ENCODE results near the gene ZNF69.
"Not testable (repeated sequence)": the region's sequence is repeated elsewhere in the genome, so short reads cannot be mapped to it uniquely, and the experiment has no call there.

Gene ZNF69

DNA sequence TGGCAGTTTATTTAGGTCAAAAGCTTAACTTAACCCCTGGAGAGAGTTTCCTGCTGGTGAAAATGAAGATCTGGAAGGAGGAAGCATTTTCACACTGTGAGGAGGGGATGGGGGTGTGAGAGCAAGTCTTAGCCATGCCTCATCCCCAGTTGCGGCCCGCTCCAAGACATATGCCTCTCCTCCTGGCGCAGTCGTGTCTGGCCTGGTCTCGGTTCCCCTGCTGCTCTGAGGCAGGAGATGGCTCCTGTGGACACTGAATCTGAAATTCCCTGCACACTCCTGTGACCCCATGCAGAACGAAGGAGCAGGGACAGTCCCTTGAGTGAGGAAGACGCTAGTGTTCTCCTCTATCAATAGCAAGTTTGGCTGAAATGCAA, 360 bp upstream of the ZNF69 start:
- no peak overlapping the region for H3K4me3 ChIP-seq (IDR thresholded peaks at IDR 0.05; ENCODE audit: insufficient read depth, low read depth, low read length)
- H3K4me2 ChIP-seq: no peak overlapping the region
- TF ChIP-seq, protein P1, sequence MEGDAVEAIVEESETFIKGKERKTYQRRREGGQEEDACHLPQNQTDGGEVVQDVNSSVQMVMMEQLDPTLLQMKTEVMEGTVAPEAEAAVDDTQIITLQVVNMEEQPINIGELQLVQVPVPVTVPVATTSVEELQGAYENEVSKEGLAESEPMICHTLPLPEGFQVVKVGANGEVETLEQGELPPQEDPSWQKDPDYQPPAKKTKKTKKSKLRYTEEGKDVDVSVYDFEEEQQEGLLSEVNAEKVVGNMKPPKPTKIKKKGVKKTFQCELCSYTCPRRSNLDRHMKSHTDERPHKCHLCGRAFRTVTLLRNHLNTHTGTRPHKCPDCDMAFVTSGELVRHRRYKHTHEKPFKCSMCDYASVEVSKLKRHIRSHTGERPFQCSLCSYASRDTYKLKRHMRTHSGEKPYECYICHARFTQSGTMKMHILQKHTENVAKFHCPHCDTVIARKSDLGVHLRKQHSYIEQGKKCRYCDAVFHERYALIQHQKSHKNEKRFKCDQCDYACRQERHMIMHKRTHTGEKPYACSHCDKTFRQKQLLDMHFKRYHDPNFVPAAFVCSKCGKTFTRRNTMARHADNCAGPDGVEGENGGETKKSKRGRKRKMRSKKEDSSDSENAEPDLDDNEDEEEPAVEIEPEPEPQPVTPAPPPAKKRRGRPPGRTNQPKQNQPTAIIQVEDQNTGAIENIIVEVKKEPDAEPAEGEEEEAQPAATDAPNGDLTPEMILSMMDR (conservative IDR thresholded peaks at IDR 0.05; ENCODE audit: low read depth, low read length): no peak
- H4K20me1 ChIP-seq (ENCODE audit: insufficient read depth): no peaks in the 10 kb centered on the region
- no peaks in the 10 kb centered on the region for H3K79me2 ChIP-seq (ENCODE audit: insufficient read depth, low read depth)
- H2AFZ ChIP-seq (ENCODE audit: low read depth): no peak overlapping the region
- H3K27me3 ChIP-seq (ENCODE audit: insufficient read depth, low read depth): no peaks in the 10 kb centered on the region
- no peak overlapping the region for H3K27ac ChIP-seq
- no peak overlapping the region for H3K9ac ChIP-seq
- H3K36me3 ChIP-seq (ENCODE audit: insufficient read depth): no peaks in the 10 kb centered on the region
- no peaks in the 10 kb centered on the region for H3K4me1 ChIP-seq (ENCODE audit: low read depth, poor library complexity, severe bottlenecking)

DNA sequence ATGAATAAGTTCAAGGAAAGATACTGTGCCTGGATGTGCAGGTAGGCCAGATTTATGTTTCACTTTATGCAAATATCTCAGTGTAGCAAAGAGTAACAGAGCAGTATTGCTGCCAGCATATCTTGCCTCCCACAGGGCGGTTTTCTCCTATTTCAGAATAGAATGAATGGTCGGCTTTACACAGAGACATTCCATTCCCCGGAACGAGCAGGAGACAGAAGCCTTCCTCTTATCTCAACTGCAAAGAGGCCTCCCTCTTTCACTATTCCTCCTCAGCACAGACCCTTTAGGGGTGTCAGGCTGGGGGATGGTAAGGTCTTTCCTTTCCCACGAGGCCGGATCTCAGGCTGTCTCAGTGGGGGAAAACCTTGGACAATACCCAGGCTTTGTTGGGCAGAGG, 2.3 kb downstream of the ZNF69 start:
- H3K79me2 ChIP-seq (ENCODE audit: insufficient read depth, low read depth); H3K27me3 ChIP-seq (ENCODE audit: insufficient read depth, low read depth); H2AFZ ChIP-seq (ENCODE audit: low read depth); H3K27ac ChIP-seq; H3K4me2 ChIP-seq; H3K4me3 ChIP-seq (IDR thresholded peaks at IDR 0.05; ENCODE audit: insufficient read depth, low read depth, low read length); H3K36me3 ChIP-seq (ENCODE audit: insufficient read depth); H4K20me1 ChIP-seq (ENCODE audit: insufficient read depth); H3K4me1 ChIP-seq (ENCODE audit: low read depth, poor library complexity, severe bottlenecking); H3K9ac ChIP-seq: not testable (repeated sequence)

DNA sequence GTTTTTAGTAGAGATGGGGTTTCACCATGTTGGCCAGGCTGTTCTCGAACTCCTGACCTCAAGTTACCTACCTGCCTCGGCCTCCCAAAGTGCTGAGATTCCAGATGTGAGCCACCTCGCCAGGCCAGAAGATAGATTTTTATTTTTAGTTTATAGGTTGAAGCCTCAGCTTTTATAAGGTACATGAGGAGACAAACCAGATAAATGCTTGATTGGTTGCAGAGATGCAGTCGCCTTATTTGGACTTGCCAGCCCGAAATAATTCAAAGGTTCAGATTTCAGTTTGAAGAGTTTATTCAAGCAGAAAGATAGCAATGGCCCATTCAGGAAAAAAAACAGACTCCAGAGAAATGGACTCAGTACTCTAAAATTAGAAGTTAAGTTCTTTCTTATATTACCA, 3.1 kb downstream of the ZNF69 start:
- no peak overlapping the region for H3K27ac ChIP-seq
- H3K9ac ChIP-seq: no peak overlapping the region
- H3K79me2 ChIP-seq (ENCODE audit: insufficient read depth, low read depth): no peaks in the 10 kb centered on the region
- no peak overlapping the region for H3K4me2 ChIP-seq
- H3K4me1 ChIP-seq (ENCODE audit: low read depth, poor library complexity, severe bottlenecking): no peaks in the 10 kb centered on the region
- H3K36me3 ChIP-seq (ENCODE audit: insufficient read depth): no peaks in the 10 kb centered on the region
- H3K27me3 ChIP-seq (ENCODE audit: insufficient read depth, low read depth): no peaks in the 10 kb centered on the region
- no peak overlapping the region for H2AFZ ChIP-seq (ENCODE audit: low read depth)
- H4K20me1 ChIP-seq (ENCODE audit: insufficient read depth): no peaks in the 10 kb centered on the region
- H3K4me3 ChIP-seq (IDR thresholded peaks at IDR 0.05; ENCODE audit: insufficient read depth, low read depth, low read length): no peak overlapping the region
- TF ChIP-seq, protein P1 (conservative IDR thresholded peaks at IDR 0.05; ENCODE audit: low read depth, low read length): no peak

DNA sequence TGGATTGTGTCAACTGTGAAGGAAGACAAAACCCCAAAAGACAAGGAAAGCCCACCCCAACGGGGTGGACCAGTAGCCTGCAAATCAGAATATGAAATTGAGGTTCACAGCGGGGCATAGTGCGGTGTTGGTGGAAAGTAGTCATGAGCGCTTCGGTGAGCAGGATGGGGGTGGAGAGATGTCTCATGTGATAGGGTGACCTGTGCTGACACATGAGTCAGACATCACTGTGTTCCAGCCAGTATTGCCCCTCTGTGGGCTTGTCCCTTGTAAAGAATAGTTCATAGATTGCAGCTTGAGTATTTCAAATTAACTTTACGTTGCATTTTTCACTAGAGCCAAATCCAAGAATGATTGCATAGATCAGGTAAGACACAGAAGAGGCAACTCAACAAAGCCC, 7.3 kb downstream of the ZNF69 start:
- H3K36me3 ChIP-seq (ENCODE audit: insufficient read depth): no peaks in the 10 kb centered on the region
- no peaks in the 10 kb centered on the region for H4K20me1 ChIP-seq (ENCODE audit: insufficient read depth)
- no peak overlapping the region for H3K27ac ChIP-seq
- no peaks in the 10 kb centered on the region for H3K27me3 ChIP-seq (ENCODE audit: insufficient read depth, low read depth)
- TF ChIP-seq, protein P1 (conservative IDR thresholded peaks at IDR 0.05; ENCODE audit: low read depth, low read length): no peak
- H2AFZ ChIP-seq (ENCODE audit: low read depth): no peak overlapping the region
- no peak overlapping the region for H3K9ac ChIP-seq
- H3K4me1 ChIP-seq (ENCODE audit: low read depth, poor library complexity, severe bottlenecking): no peaks in the 10 kb centered on the region
- H3K4me3 ChIP-seq (IDR thresholded peaks at IDR 0.05; ENCODE audit: insufficient read depth, low read depth, low read length): no peak overlapping the region
- H3K79me2 ChIP-seq (ENCODE audit: insufficient read depth, low read depth): no peaks in the 10 kb centered on the region
- no peak overlapping the region for H3K4me2 ChIP-seq

DNA sequence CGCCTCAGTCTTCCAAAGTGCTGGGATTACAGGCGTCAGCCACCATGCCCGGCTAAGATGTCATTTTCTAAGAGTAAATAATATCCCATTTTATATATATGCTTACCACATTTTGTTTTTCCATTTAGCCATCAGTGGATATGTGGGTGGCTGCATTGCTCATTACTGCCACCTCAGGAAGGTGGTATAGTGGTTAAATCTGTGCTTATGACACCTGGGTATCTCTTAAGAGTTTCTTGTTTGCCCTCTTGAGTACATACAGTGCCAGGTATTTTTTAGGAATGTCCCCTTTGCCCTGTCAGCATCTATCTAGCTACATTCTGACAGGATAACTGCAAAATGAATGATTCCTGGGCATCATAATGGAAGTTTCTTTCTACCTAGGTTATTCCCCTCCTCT, 14.6 kb downstream of the ZNF69 start:
- H3K27ac ChIP-seq: no peak overlapping the region
- H3K9ac ChIP-seq: no peak overlapping the region
- no peak overlapping the region for H2AFZ ChIP-seq (ENCODE audit: low read depth)
- TF ChIP-seq, protein P1 (conservative IDR thresholded peaks at IDR 0.05; ENCODE audit: low read depth, low read length): no peak
- H3K4me2 ChIP-seq: no peak overlapping the region
- H3K79me2 ChIP-seq (ENCODE audit: insufficient read depth, low read depth): no peaks in the 10 kb centered on the region
- H3K36me3 ChIP-seq (ENCODE audit: insufficient read depth): no peaks in the 10 kb centered on the region
- no peaks in the 10 kb centered on the region for H3K27me3 ChIP-seq (ENCODE audit: insufficient read depth, low read depth)
- H3K4me3 ChIP-seq (IDR thresholded peaks at IDR 0.05; ENCODE audit: insufficient read depth, low read depth, low read length): no peak overlapping the region
- no peaks in the 10 kb centered on the region for H4K20me1 ChIP-seq (ENCODE audit: insufficient read depth)
- H3K4me1 ChIP-seq (ENCODE audit: low read depth, poor library complexity, severe bottlenecking): no peaks in the 10 kb centered on the region

All from KMS-11 (cell line).